Neural cell (in vitro differentiated cells): Measurements from ENCODE around the gene GALNT13. TPM values are rescaled to one million over a fixed set of nuclear protein-coding genes. Genes with fewer than 3 reads are reported as not detected.

Experiments
- H2AFZ ChIP-seq: fragments of 200-600, 300-800 bp; sonication (generic), shearing (Covaris generic); 2 replicates; pipeline ENCODE4 v1.6.0; 2014; ENCODE audit warnings: low read depth, mild to moderate bottlenecking, antibody characterized with exemption, low read length, moderate library complexity
- H3F3A ChIP-seq: fragments of 200-600 bp; shearing (Covaris generic); 2 replicates; pipeline ENCODE4 v1.6.1; 2016; ENCODE audit warnings: mild to moderate bottlenecking, moderate library complexity, mixed read lengths, antibody characterized with exemption, low read length; ENCODE audit not compliant: insufficient read depth, poor library complexity, severe bottlenecking
- H3K27ac ChIP-seq: fragments of 200-600, 300-800 bp; sonication (generic), shearing (Covaris generic); 2 replicates; pipeline ENCODE4 v1.5.1; 2014; ENCODE audit warnings: mild to moderate bottlenecking, low read length, moderate library complexity
- H3K27me3 ChIP-seq: fragments of 300-800, 200-600 bp; sonication (generic), shearing (Covaris generic); 2 replicates; pipeline ENCODE4 v1.6.0; 2014; ENCODE audit warnings: mild to moderate bottlenecking, low read depth, low read length, moderate library complexity; ENCODE audit not compliant: insufficient read depth
- H3K36me3 ChIP-seq: fragments of 300-800, 200-600 bp; sonication (generic), shearing (Covaris generic); 2 replicates; pipeline ENCODE4 v1.5.1; 2014; ENCODE audit warnings: mild to moderate bottlenecking, antibody characterized with exemption, low read length, moderate library complexity; ENCODE audit not compliant: insufficient read depth
- H3K4me2 ChIP-seq: fragments of 300-800, 200-600 bp; sonication (generic), shearing (Covaris generic); 2 replicates; pipeline ENCODE4 v1.6.0; 2014; ENCODE audit warnings: mild to moderate bottlenecking, low read length
- H3K4me3 ChIP-seq: fragments of 300-800, 200-600 bp; sonication (generic), shearing (Covaris generic); 2 replicates; pipeline ENCODE4 v1.5.1; 2014; ENCODE audit warnings: mild to moderate bottlenecking, low read length, moderate library complexity
- H3K79me2 ChIP-seq: fragments of 200-600 bp; shearing (Covaris generic); replicated peaks from 2 replicates; pipeline ENCODE4 v1.6.0; 2014; ENCODE audit warnings: mild to moderate bottlenecking, low read length, moderate library complexity; ENCODE audit not compliant: insufficient read depth
- H3K9ac ChIP-seq: fragments of 300-800, 200-600 bp; sonication (generic), shearing (Covaris generic); 2 replicates; pipeline ENCODE4 v1.6.1; 2016; ENCODE audit warnings: mild to moderate bottlenecking, low read length, mixed read lengths
- H3K9me2 ChIP-seq: fragments of 200-600 bp; shearing (Covaris generic); 2 replicates; pipeline ENCODE4 v1.6.1; 2016; ENCODE audit warnings: mild to moderate bottlenecking, low read length, mixed read lengths; ENCODE audit not compliant: insufficient read depth
- H3K9me3 ChIP-seq: fragments of 200-600, 300-800 bp; sonication (generic), shearing (Covaris generic); 2 replicates; pipeline ENCODE4 v1.6.1; 2016; ENCODE audit warnings: mild to moderate bottlenecking, mixed run types, low read length, moderate library complexity, mixed read lengths
- H4K20me1 ChIP-seq: fragments of 200-600 bp; shearing (Covaris generic); 2 replicates; pipeline ENCODE4 v1.6.1; 2016; ENCODE audit warnings: mild to moderate bottlenecking, mixed run types; ENCODE audit not compliant: insufficient read depth
- CTCF ChIP-seq: fragments of 450-650 bp; IDR thresholded peaks from 2 replicates; pipeline ENCODE4 v1.5.1; 2014; ENCODE audit warnings: antibody characterized with exemption, mild to moderate bottlenecking, moderate library complexity; ENCODE audit not compliant: poor library complexity, severe bottlenecking
- EP300 ChIP-seq: fragments of 450-650 bp; conservative IDR thresholded peaks from 2 replicates; pipeline ENCODE4 v1.6.1; 2014; ENCODE audit warnings: antibody characterized with exemption, mild to moderate bottlenecking, moderate library complexity; ENCODE audit not compliant: poor library complexity, severe bottlenecking
- EZH2 ChIP-seq: fragments of 200-600, 300-800 bp; shearing (Covaris generic), sonication (generic); IDR thresholded peaks from 2 replicates; pipeline ENCODE4 v1.6.1; 2014; ENCODE audit warnings: antibody characterized with exemption, low read length, borderline replicate concordance, mild to moderate bottlenecking; ENCODE audit not compliant: insufficient read depth, poor library complexity, severe bottlenecking
- MXI1 ChIP-seq: fragments of 450-650 bp; conservative IDR thresholded peaks from 2 replicates; pipeline ENCODE4 v1.6.1; 2014; ENCODE audit warnings: antibody characterized with exemption, mild to moderate bottlenecking; ENCODE audit not compliant: poor library complexity, severe bottlenecking
- POLR2AphosphoS5 ChIP-seq: IDR thresholded peaks from 2 replicates; pipeline ENCODE4 v1.6.1; 2012
- RAD21 ChIP-seq: fragments of 450-650 bp; conservative IDR thresholded peaks from 2 replicates; pipeline ENCODE4 v1.6.1; 2014; ENCODE audit warnings: antibody characterized with exemption, mild to moderate bottlenecking, moderate library complexity
- REST ChIP-seq: IDR thresholded peaks from 2 replicates; pipeline ENCODE4 v1.6.1; 2012; ENCODE audit warnings: borderline replicate concordance
- SMC3 ChIP-seq: fragments of 450-650 bp; conservative IDR thresholded peaks from 2 replicates; pipeline ENCODE4 v1.6.1; 2014; ENCODE audit warnings: antibody characterized with exemption, mild to moderate bottlenecking, moderate library complexity; ENCODE audit not compliant: poor library complexity
- TAF1 ChIP-seq: IDR thresholded peaks from 2 replicates; pipeline ENCODE4 v1.6.1; 2012; ENCODE audit warnings: low read depth
- polyA plus RNA-seq: library from polyadenylated mRNA; depleted of rRNA; stranded (reverse); fragments of >200 nt; gene quantifications from 2 replicates; pipeline ENCODE4 v1.2.3, GENCODE V29; 2014

Gene GALNT13
- polyA plus RNA-seq, 1 donor from 2014 or later, result 12.4 TPM

GRCh38 chr2:153890576-153890975, 18.9 kb downstream of the GALNT13 start:
- Histone ChIP-seq H3K27ac (no peak overlapping the region), H4K20me1 (no peaks in the 10 kb centered on the region), H3F3A (no peaks in the 10 kb centered on the region), H3K9me3 (no peaks in the 10 kb centered on the region), H3K36me3 (no peaks in the 10 kb centered on the region), H3K9me2 (no peaks in the 10 kb centered on the region), H2AFZ (no peak overlapping the region), H3K4me2 (no peak overlapping the region), H3K9ac (no peak overlapping the region), H3K27me3 (no peaks in the 10 kb centered on the region), H3K79me2 (no peaks in the 10 kb centered on the region), H3K4me3 (no peak overlapping the region)
- TF ChIP-seq REST (no peak), EZH2 (no peak), POLR2AphosphoS5 (no peak), RAD21 (no peak), MXI1 (no peak), TAF1 (no peak), EP300 (no peak), SMC3 (no peak), CTCF (no peak)

- Histone ChIP-seq H3K4me2 (no peak overlapping the region), H3K36me3 (no peaks in the 10 kb centered on the region), H3F3A (no peaks in the 10 kb centered on the region), H3K9ac (no peak overlapping the region), H4K20me1 (no peaks in the 10 kb centered on the region), H3K9me3 (no peaks in the 10 kb centered on the region), H3K79me2 (no peaks in the 10 kb centered on the region), H2AFZ (no peak overlapping the region), H3K9me2 (no peaks in the 10 kb centered on the region), H3K27ac (no peak overlapping the region), H3K27me3 (no peaks in the 10 kb centered on the region), H3K4me3 (no peak overlapping the region)
- TF ChIP-seq RAD21, result no peak
- TF ChIP-seq SMC3, result no peak
- no peak for TF ChIP-seq POLR2AphosphoS5
- TF ChIP-seq EP300, result no peak
- no peak for TF ChIP-seq EZH2
- no peak for TF ChIP-seq REST
- no peak for TF ChIP-seq CTCF
- no peak for TF ChIP-seq TAF1
- no peak for TF ChIP-seq MXI1
Measured at GRCh38 chr2:153891051-153891450, 19.3 kb downstream of the GALNT13 start.
